SU-DHL-6 (cell line): Measurements from ENCODE around the gene MYB.

Experiments
- H2AFZ ChIP-seq: fragments of 200-600 bp; sonication (generic); 2 replicates; pipeline ENCODE4 v1.6.1; 2014; ENCODE audit warnings: low read depth, mild to moderate bottlenecking, moderate library complexity, mixed read lengths, antibody characterized with exemption, low read length; ENCODE audit not compliant: severe bottlenecking
- H3F3A ChIP-seq: fragments of 200-600 bp; shearing (Covaris generic); 2 replicates; pipeline ENCODE4 v1.6.0; 2016; ENCODE audit warnings: antibody characterized with exemption, mild to moderate bottlenecking; ENCODE audit not compliant: insufficient read depth
- H3K27ac ChIP-seq: fragments of 200-600 bp; sonication (generic); 2 replicates; pipeline ENCODE4 v1.5.1; 2016; ENCODE audit warnings: low read depth, mild to moderate bottlenecking, low read length, moderate library complexity, mixed read lengths
- H3K27me3 ChIP-seq: fragments of 200-600 bp; sonication (generic), shearing (Covaris generic); 2 replicates; pipeline ENCODE4 v1.6.0; 2014; ENCODE audit warnings: mild to moderate bottlenecking, low read length
- H3K36me3 ChIP-seq: fragments of 200-600 bp; sonication (generic); 2 replicates; pipeline ENCODE4 v1.6.1; 2014; ENCODE audit warnings: mild to moderate bottlenecking, low read length, mixed read lengths
- H3K4me2 ChIP-seq: fragments of 300-600, 200-600 bp; shearing (Covaris generic), sonication (generic); 2 replicates; pipeline ENCODE4 v1.6.0; 2014; ENCODE audit warnings: low read length, low read depth, mild to moderate bottlenecking; ENCODE audit not compliant: poor library complexity, severe bottlenecking
- H3K4me3 ChIP-seq: fragments of 200-600 bp; sonication (generic); 2 replicates; pipeline ENCODE4 v1.5.1; 2014; ENCODE audit warnings: antibody characterized with exemption, low read length, mild to moderate bottlenecking, mixed read lengths; ENCODE audit not compliant: insufficient read depth, poor library complexity, severe bottlenecking
- H3K79me2 ChIP-seq: fragments of 200-600 bp; sonication (generic); 2 replicates; pipeline ENCODE4 v1.6.1; 2014; ENCODE audit warnings: mild to moderate bottlenecking, low read length, moderate library complexity; ENCODE audit not compliant: insufficient read depth
- H3K9ac ChIP-seq: fragments of 200-600 bp; sonication (generic); 2 replicates; pipeline ENCODE4 v1.7.0; 2014; ENCODE audit warnings: mild to moderate bottlenecking, low read length
- H3K9me2 ChIP-seq: fragments of 200-600 bp; sonication (generic); replicated peaks from 2 replicates; pipeline ENCODE4 v1.6.1; 2014; ENCODE audit warnings: low read length; ENCODE audit not compliant: insufficient read depth
- H3K9me3 ChIP-seq: fragments of 200-600 bp; sonication (generic); 2 replicates; pipeline ENCODE4 v1.6.1; 2014; ENCODE audit warnings: low read length, mixed read lengths; ENCODE audit not compliant: insufficient read depth
- H4K20me1 ChIP-seq: fragments of 200-600 bp; sonication (generic); 2 replicates; pipeline ENCODE4 v1.6.1; 2014; ENCODE audit warnings: low read depth, mild to moderate bottlenecking, antibody characterized with exemption, low read length, moderate library complexity, mixed read lengths
- EZH2phosphoT487 ChIP-seq: fragments of 200-600 bp; sonication (generic), shearing (Covaris generic); conservative IDR thresholded peaks from 2 replicates; pipeline ENCODE4 v1.6.1; 2018; ENCODE audit warnings: mild to moderate bottlenecking, antibody characterized with exemption, low read length, moderate library complexity, mixed read lengths
- TF ChIP-seq, protein P1 (sequence below): fragments of 200-600 bp; sonication (generic); IDR thresholded peaks from one replicate; pipeline ENCODE4 v1.5.1; 2017; ENCODE audit warnings: antibody characterized with exemption, mild to moderate bottlenecking, low read length, moderate library complexity; ENCODE audit not compliant: insufficient read depth, poor library complexity, severe bottlenecking

MYB gene

DNA sequence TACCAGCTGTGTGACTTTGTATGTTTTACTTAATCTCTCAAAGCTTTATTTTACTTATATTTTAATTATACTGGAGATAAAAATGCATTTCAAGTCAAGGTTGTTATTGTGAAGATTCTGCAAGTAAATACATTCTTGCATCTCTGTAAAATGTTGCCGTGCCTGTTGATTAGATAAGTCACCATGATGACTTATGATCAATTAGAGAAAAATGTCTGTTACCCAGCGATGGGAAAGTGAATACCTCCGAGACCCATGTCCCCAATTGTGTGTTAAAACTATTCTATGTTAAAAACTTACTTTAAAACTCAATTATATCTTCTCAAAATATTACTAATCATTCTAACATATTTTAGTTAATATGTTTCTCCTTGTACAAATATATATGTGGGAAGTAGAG is 39.9 kb downstream of the MYB start:
- H3K9me3 ChIP-seq: no peaks in the 10 kb centered on the region
- H3K79me2 ChIP-seq: no peaks in the 10 kb centered on the region
- H3F3A ChIP-seq: no peaks in the 10 kb centered on the region; the same call in 1 of the 2 replicates
- H3K9me2 ChIP-seq: no peaks in the 10 kb centered on the region
- H3K9ac ChIP-seq: no peak overlapping the region
- H3K36me3 ChIP-seq: no peaks in the 10 kb centered on the region
- TF ChIP-seq, protein P1, sequence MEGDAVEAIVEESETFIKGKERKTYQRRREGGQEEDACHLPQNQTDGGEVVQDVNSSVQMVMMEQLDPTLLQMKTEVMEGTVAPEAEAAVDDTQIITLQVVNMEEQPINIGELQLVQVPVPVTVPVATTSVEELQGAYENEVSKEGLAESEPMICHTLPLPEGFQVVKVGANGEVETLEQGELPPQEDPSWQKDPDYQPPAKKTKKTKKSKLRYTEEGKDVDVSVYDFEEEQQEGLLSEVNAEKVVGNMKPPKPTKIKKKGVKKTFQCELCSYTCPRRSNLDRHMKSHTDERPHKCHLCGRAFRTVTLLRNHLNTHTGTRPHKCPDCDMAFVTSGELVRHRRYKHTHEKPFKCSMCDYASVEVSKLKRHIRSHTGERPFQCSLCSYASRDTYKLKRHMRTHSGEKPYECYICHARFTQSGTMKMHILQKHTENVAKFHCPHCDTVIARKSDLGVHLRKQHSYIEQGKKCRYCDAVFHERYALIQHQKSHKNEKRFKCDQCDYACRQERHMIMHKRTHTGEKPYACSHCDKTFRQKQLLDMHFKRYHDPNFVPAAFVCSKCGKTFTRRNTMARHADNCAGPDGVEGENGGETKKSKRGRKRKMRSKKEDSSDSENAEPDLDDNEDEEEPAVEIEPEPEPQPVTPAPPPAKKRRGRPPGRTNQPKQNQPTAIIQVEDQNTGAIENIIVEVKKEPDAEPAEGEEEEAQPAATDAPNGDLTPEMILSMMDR: no peak
- TF ChIP-seq EZH2phosphoT487: no peak
- no peak overlapping the region for H3K4me2 ChIP-seq
- H3K27me3 ChIP-seq: no peaks in the 10 kb centered on the region
- no peaks in the 10 kb centered on the region for H4K20me1 ChIP-seq
- no peak overlapping the region for H3K4me3 ChIP-seq
- H2AFZ ChIP-seq: no peak overlapping the region
- H3K27ac ChIP-seq: no peak overlapping the region

DNA sequence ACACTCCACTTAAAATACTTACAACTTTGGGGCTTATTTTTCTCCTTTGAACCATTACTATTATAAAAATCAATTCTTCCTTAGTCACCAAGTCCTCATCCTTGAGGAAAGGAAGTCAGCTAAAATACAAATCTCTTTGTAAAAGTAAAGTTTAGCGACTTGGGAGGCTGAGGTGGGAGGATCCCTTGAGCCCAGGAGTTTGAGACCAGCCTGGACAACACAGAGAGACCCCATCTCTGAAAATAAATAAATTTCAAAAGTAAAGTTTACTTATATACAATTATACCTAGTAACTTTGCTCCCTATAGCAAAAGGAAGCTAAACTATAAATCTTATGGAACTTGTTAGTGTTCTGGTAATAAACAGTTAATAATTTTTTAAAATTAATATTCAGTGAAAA is 40.4 kb downstream of the MYB start:
- Histone ChIP-seq H2AFZ (no peak overlapping the region), H3K9ac (no peak overlapping the region), H3K9me3 (no peaks in the 10 kb centered on the region), H3K9me2 (no peaks in the 10 kb centered on the region), H3K27ac (no peak overlapping the region), H3K4me2 (no peak overlapping the region), H4K20me1 (no peaks in the 10 kb centered on the region), H3K4me3 (no peak overlapping the region), H3F3A (no peaks in the 10 kb centered on the region; the same call in 1 of the 2 replicates), H3K27me3 (no peaks in the 10 kb centered on the region), H3K36me3 (no peaks in the 10 kb centered on the region), H3K79me2 (no peaks in the 10 kb centered on the region)
- no peak for TF ChIP-seq EZH2phosphoT487
- TF ChIP-seq, protein P1: no peak

DNA sequence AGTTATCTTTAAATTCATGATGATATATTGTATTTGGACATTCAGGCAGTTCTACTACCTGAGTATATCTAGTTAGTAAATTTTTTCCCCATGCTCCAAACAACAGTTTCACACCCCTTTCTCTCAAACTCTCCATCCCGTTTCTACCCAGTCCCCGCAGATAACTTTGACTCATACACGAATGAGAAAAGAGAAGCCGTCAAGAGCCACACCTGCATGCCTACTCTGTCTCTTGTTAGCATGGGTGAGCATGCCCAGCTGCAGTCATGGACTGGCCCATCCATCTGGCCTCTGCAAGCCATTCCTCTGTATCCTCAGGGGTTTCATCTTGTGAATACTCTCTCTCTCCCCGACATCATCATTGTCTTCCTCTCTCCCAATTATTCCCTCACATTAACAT is 41.5 kb downstream of the MYB start:
- no peaks in the 10 kb centered on the region for H3K79me2 ChIP-seq
- H3F3A ChIP-seq: no peaks in the 10 kb centered on the region; the same call in 1 of the 2 replicates
- H4K20me1 ChIP-seq: no peaks in the 10 kb centered on the region
- H3K9me3 ChIP-seq: no peaks in the 10 kb centered on the region
- H3K4me3 ChIP-seq: no peak overlapping the region
- no peak overlapping the region for H2AFZ ChIP-seq
- H3K27ac ChIP-seq: no peak overlapping the region
- H3K4me2 ChIP-seq: no peak overlapping the region
- TF ChIP-seq EZH2phosphoT487: no peak
- TF ChIP-seq, protein P1: no peak
- no peaks in the 10 kb centered on the region for H3K36me3 ChIP-seq
- H3K9ac ChIP-seq: no peak overlapping the region
- H3K9me2 ChIP-seq: no peaks in the 10 kb centered on the region
- H3K27me3 ChIP-seq: no peaks in the 10 kb centered on the region
